Stimulated activated CD8-positive, alpha-beta memory T cell treated with anti-CD3 and anti-CD28 coated beads, Interleukin-15, amount 100 ng/mL, for 48 hours (primary cell): ENCODE measurements around the gene HRH2.

Experiments used
- DNase-seq, 2 donors: peaks; one replicate each; pipeline ENCODE4 v3.0.0-alpha.2; 2020; ENCODE audit warnings: low read depth in 2 of 2

The HRH2 gene

DNA sequence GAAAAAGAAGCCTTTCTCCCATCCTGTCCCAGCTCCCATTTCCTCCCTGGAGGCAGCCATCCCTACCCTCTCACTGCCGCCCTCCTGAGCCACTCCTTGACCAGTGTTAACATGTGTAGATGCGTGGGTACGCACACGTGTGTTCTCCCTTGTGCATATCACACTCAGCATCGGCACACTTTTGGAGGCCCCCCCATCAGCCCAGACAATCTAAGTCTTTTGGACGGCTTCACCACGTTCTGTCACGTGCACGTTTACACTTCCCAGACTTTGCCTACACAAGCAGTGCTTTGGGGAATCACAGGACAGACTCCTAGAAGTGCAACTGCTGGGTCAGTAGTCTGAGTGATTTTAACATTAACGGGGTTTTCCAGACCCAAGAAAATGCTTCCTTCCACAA is 18.0 kb downstream of the HRH2 start:
- DNase-seq, result no peak

DNA sequence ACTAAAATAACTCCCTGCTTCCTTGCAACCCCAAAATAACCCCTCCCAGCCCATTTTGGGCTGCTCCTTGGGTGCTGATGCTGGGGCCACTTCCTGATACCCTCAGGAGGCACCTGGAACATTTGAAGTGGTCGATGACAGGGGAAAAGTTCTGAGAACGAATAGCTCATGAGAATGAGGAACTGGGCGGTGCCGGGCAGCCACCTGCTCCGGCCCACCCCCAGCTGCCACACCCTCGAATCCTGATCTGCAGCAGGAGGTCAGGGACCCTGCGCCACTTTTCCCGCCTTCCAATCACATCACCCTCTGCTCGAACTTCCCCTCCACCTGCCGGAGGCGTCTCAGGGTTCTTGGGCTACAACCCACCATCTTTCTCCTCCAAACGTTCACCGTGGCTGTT is 19.7 kb downstream of the HRH2 start:
- DNase-seq, result no peak

DNA sequence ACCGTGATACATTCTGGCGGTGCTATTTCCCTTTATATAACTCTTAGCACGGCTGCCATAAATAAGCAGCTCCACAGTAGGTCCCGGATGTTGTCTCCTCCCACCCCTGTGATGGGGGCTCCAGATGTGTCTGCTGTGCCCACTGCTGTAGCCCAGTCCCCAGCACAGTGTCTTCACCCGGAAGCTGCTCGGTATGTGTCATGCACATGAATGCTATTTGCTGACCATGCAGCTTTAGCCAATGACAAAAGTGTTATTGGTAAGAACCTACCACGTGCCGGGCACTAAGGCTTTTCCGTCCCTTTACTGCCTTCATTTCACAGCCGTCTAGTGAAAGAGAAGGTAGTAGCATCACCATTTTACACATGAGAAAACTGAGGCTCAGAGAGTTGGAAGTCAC is 20.2 kb downstream of the HRH2 start:
- DNase-seq, result no peak

DNA sequence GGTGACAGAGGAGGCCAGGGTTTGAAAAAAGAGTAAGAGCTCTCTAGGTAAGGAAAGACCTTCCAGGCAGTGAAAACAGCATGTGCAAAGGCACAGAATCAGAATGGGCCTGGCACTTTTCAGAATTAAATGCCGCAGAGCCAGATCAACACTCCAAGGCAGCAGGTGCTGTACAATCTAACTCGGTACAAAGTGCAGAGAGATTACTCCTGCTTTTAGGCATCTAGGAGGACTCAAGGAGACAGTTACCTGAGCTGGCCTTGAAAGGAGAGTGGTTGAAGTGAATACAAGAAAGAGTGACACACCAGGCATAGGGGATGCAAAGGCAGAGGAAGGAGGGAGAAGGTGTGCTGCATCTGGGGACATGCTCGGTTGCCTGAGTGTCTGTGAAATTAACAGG is 21.5 kb downstream of the HRH2 start:
- no peak for DNase-seq

DNA sequence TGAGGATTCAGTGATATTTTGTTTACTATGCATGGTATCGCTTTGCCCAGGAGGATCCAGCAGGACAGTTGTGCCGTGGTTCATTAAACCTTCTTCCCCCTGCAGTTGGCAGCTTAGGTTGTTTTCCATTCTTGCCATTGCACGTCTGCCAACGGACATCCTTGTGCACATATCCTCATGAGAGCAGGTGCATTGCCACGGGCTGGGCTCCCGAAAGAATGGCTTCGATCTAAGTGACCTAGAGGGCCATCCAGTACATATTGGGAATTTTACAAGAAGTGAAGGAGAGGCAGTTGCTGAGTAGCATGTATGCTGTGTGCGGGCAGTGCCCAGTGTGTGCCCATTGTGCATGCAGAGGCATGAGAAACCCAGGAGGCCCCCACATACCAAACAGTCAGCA is 22.1 kb downstream of the HRH2 start:
- no peak for DNase-seq

DNA sequence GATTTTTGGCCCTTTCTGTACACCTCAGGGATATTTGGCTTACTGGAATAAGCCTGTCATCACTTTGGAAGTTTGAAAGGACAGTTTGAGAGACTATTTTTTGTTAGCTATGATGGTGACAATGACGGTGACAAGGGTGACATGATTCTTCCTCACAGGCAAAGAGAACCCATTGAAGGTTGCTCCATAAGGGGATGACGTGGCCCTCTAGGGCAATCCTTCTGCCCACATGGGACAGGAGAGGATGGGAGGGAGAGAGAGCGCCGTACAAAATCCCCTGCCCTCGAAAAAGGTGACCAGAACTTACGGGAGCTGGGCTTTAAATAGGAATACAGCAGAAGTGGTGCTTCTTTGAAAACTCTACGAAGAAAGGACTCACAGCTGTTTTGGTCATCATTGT is 22.6 kb downstream of the HRH2 start:
- no peak for DNase-seq

DNA sequence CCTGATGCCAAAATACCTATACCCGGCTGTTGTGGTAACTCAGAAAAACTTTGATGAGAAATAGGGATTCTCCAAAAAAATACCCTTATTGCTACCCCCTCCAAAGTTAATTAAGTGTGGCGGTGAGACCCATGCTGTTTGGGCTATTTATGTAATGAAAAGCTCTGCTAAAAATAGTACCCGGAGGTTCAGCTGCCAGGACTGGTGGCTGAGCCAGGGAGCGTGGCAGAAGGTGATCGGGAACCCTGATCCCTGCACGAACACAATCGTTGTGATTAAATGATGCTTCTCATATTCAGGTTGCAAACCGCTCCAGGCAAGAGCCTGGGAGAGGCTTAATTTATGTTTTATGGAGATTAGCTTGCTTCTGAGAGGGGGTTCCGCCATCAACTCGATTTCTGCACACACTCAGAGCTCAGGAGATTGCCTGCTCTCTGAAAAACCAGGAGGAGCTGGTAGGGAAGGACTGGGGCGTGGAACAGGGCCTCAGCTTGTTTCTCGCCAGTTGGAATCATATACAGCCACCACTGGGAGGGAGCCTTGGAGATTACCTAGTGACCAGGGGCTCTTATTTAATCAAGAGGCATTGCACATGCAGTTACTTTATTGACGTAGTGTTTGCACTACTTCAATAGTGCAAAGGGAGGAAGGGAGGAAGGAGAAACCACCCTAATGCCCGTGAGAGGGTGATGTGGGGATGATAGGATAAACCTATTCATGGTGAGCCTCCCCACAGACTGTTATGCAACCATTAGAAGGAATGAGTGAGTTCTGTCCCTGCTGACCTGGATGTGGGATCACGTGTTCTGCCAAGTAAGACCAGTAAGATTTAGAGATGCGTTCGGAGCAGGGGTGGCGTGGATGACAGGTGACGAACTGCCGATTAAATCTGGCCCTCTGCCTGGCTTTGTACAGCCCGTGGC is 23.4 kb downstream of the HRH2 start:
- no peak for DNase-seq

DNA sequence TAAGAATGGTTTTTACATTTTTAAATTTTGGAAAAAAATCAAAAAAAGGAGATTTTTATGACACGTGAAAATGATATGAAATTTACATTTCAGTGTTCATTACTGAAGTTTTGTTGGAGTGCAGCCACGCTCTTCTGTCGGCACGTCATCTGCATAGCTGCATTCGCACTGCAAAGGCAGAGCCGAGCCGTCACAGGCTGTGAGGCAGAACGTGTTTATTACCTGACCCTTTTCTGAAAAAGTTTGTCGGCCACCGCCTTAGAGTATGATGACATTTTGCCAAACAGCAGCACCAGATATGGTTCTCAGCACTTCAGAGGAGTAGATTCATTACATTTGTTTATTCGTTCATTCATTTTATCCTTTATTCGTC is 24.1 kb downstream of the HRH2 start:
- DNase-seq, result no peak

DNA sequence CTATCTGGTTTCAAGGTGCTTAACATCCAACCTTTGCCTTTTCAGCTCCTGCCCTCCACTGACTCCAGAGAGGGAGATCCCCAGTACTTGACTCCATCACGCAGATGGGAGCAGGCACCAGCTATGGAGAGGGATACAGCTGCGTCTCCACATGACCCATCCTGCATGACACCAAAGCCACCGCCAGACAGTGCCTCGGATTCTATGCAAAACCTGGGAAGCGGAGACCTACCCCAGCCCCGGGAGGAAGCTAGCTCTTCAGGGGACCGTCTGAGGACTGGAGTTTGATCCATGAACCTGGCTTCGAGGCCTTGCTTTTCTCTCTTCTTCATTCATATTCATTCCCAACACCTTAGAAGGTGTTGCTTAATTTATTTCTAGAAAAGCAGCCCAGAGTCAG is 24.8 kb downstream of the HRH2 start:
- no peak for DNase-seq

DNA sequence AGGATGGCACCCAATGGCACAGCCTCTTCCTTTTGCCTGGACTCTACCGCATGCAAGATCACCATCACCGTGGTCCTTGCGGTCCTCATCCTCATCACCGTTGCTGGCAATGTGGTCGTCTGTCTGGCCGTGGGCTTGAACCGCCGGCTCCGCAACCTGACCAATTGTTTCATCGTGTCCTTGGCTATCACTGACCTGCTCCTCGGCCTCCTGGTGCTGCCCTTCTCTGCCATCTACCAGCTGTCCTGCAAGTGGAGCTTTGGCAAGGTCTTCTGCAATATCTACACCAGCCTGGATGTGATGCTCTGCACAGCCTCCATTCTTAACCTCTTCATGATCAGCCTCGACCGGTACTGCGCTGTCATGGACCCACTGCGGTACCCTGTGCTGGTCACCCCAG is 25.4 kb downstream of the HRH2 start:
- no peak for DNase-seq

DNA sequence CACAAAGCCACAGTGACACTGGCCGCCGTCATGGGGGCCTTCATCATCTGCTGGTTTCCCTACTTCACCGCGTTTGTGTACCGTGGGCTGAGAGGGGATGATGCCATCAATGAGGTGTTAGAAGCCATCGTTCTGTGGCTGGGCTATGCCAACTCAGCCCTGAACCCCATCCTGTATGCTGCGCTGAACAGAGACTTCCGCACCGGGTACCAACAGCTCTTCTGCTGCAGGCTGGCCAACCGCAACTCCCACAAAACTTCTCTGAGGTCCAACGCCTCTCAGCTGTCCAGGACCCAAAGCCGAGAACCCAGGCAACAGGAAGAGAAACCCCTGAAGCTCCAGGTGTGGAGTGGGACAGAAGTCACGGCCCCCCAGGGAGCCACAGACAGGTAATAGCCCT is 26.1 kb downstream of the HRH2 start:
- no peak for DNase-seq

DNA sequence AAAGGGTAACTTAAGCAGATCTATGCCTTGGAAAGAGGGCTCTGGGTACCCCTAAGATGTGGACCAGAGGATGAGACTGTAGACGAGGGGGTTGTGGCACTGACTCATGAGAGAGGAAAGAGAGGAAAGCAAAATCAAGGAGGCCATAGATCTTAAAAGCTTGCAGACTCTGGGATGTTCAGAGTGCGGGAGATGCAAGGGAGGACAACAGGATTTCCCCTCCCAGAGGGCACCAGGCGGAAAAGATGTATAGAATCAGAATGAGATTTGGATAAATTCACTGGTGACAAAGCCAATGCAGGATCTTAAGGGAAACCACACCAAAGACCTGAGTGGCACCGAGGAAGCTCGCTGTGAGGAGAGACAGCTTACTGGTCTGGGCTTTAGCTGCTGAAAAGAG is 27.1 kb downstream of the HRH2 start:
- DNase-seq, result no peak

DNA sequence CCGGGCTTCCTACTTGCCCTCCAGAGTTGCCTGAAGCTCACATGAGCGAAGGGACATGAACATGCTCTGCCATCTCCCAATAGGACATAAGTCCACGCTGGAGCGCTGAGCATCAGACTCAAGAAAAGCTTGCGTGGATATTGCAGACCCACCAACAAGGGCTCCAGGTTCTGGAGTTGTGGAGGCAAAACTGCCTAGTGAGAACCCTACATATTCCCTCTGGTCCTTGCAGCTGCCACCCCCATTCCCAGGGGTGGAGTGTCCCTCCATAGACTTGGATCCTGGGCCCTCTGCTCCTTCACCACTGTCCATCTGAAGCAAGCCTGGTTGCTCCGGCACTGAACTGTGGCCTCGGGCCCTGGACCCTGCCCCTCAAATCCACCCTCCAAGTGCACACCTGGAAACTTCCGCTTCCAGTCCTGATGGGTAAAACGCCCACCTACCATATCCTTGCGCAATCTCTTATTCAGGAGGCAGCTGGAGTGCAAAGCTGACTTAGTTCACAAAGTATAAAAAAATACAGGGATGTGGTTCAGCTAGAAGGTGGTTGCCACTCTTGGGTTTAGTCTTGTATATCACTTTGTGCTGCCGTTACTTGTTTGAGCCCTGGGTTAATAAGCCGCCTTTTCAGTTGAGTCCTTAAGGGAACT is 28.0 kb downstream of the HRH2 start:
- DNase-seq, result no peak

DNA sequence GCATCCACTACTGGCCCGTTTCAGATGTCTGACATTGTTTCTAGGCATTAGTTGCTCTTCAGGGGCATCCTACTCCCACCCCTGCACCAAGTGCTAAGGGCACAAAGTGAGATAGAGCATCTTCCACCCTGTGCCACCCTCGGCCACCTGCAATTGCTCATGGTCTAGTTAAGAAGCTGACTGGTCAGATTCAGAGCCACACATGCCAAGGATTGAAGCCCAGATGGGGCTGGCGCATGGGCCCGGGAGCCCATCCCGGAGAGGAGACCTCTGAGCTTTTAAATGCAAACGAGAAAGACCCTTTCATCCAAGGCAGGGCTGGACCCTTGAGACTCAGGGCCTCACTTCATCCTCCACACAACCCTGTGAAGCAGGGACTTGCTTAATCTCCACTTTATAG is 28.5 kb downstream of the HRH2 start:
- DNase-seq, result no peak

DNA sequence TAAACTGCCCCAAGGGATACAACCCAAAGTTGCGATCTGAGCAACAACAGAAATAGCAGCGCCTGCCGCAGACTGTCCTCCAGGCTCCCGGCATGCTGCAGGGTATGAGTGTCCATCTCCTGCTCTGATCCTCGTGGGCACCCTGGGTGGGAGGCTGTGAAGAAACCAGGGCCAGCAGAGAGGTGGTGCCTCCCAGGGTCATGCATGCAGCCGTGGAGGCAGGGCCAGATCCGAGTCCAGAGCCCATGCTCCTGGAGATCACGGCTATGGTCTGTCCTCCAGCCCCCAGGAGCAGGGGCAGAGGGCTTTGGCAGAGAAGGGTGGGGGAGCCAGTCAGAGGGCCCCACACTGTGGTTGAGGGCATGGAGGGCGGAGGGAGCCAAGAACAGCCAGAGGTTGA is 29.0 kb downstream of the HRH2 start:
- DNase-seq, result no peak

DNA sequence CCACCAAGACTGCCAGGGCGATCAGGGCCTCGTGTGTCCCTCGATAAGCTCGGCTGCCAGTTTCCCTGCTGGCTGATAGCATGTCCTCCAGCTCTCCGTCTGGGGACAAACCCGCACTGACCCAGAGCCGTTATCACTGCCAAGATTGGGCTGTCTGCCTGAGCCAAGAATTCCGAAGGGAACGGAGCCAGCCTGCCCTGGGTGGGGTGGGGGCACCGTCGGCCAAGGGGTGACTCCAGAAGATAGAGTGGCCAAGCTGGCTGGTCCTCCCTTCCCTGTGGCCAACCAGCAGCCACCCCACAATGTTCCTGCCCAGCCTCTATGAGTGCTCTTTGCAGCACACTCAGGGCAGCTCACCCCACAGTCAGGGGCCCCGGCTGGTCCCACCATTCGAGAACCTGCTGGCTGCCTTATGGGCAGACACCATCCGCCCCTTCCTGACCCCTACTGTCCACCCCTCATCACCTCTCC is 29.4 kb downstream of the HRH2 start:
- DNase-seq, result no peak

DNA sequence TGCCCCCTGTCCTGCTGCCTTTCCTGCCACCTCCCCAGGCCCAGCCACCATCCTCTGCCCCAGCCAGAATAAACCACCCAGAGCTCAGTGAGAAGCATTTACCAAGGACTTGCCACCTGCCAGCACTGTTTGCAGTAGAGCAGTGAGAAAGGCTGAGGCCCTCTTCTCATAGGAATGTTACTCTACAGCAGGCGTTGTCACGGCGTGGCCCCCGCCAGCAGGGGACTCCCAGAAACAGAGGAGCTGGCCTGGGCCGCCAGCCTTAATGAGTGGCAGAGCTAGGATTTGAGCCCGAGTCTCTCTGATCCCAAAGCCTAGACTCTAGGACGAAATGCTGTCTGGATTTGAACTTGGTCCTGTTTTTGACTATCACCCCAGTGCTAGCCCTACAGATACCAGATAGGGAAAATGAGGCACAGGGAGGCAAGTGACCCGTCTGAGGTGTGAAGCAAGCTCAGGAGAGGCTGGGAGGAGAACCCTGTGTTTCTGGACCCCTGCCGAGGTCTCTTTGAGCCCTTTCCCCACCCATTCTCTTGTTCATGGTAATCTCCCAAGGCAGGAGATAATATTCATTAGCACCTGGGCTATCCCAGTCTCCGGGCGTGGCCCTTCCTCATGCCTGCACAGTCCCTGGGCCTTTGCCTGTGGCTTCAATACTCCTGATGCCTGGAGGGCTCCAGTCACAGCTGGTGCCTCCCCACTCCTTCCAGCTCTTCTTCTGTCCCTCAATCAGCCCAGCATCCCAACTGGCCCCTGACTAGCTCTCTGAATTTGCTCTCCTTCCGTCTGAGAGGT is 30.7 kb downstream of the HRH2 start:
- DNase-seq, result no peak

DNA sequence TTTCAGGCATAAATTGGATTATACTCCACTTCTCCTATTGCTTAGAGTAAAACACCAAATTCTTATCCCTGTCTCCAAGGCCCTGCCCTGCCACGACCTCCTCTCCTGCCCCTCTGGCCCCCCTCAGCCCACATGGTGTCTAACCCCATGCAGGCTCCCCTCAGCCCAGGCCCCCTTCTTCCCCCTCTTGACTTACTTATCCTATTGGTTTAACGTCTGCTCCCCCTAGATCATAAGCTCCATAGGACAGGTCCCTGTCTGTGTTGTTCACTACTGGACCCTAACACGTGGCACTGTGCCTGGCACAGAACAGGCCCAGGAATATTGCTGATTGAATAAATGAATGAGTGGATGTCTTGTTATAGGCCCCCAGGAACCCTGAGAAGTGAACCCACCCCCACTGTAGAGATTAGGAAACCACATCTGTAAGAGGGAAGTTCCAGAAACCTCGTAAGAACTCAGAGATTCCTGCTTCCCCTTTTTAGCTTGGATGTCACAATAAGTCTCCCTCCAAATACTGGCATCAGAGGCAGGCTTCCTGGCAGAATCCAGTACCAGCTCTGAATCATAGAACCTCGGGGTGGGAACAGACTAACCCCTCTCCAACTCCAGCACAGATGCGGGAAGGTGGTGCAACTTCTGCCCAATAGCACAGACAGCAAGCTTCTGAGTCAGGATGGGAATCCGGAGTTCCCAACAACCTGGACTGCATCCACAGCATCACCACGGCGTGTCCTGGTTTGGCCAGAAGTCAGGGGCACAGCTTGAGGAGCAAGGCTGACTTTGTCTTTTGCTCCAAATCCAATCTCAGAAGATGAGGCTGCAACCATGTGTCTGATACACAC is 31.5 kb downstream of the HRH2 start:
- DNase-seq, result no peak

DNA sequence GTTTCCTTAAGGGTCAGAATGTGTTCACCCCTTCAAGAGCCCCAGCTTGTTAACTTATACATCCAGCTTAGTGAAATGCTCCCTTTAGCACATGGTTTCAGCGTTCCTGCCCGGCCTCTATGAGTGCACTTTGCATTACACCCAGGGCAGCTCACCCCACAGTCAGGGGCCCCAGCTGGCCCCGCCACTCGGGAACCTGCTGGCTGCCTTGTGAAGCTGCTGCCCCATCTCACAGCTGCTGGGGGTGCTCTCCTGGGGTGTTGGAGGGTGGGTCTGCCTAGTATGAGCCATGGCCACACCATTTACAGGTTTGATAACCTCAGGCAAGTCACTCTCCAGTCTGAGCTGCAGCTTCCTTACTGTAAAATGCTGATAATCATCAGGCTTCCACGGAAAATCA is 32.2 kb downstream of the HRH2 start:
- DNase-seq, result no peak

DNA sequence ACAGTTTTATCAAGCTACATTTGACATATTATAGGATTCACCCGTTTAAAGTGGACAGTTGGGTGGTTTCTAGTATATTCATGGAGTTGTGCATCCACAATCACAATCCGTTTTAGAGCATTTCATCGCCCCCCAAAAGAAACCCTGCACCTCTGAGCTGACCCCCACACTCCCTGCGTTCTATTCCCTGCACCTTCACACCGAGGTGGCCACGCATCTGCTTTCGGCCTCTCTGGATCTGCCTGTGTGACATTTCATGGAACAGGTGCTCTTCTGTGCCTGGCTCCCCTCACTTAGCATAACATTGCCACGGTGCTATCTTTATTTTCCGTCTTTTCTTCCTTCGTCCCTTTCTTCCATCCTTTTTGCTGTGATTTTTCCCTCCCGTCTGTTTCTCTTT is 32.7 kb downstream of the HRH2 start:
- DNase-seq, result no peak

DNA sequence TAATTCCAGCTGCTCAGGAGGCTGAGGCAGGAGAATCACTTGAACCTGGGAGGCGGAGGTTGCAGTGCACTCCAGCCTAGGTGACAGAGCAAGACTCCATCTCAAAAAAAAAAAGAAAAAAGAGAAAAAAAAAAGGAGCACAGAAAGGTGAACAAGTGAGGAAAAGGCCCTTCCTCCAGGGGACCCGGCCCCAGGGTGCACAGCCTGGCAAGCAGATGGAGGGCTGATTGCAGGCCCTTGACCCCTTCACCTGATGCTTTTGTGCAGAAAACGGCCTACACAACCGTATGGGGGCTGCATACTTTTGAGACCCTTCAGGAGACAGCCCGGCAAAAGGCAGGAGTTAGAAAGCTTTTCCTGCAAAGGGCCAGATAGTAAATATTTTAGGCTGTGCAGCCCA is 33.9 kb downstream of the HRH2 start:
- DNase-seq, result no peak
